ENCODE measurements around the gene BBS9. TPM values are rescaled to one million over a fixed set of nuclear protein-coding genes. Genes with fewer than 3 reads are reported as not detected.

BBS9 gene
- polyA plus RNA-seq, 1 donor from 2014 or later = 9.8 TPM

DNA sequence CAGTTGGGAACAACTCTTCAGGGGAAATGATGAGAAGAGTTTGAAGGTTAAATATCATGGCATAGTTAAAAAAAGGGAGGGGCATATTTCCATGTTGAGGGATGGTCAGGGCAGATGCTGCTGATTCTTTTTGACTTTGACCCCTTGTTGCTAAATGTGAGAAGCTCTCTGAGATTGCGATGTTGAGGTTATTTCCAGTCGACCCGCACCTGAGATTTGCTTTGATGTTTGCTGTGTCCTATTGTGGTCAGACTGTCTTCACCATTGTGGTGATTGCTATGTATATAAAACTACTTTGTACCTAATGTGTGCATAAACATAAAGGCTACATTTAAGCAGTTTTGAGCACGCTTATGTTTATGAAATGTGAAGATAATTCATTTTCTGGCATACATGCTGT, 90.9 kb downstream of the BBS9 start:
- H2AFZ ChIP-seq (ENCODE audit: low read depth, low read length) = no peak overlapping the region
- no peak overlapping the region for H3K4me3 ChIP-seq (ENCODE audit: low read length)
- no peak overlapping the region for H3K4me2 ChIP-seq (ENCODE audit: low read length)
- no peak overlapping the region for H3K27ac ChIP-seq (ENCODE audit: low read length)
- H4K20me1 ChIP-seq (ENCODE audit: insufficient read depth) = no peaks in the 10 kb centered on the region
- no peak for TF ChIP-seq EZH2 (IDR thresholded peaks at IDR 0.05; ENCODE audit: borderline replicate concordance, insufficient read depth, low read length, poor library complexity, severe bottlenecking)
- no peaks in the 10 kb centered on the region for H3K79me2 ChIP-seq (replicated peaks; ENCODE audit: insufficient read depth, low read length)
- no peaks in the 10 kb centered on the region for H3K9me3 ChIP-seq (ENCODE audit: low read length)
- H3K36me3 ChIP-seq (ENCODE audit: insufficient read depth, low read length) = no peaks in the 10 kb centered on the region
- H3K9ac ChIP-seq (ENCODE audit: low read length) = no peak overlapping the region
- no peaks in the 10 kb centered on the region for H3K27me3 ChIP-seq (ENCODE audit: insufficient read depth, low read depth, low read length)
- H3K9me2 ChIP-seq (ENCODE audit: insufficient read depth, low read length) = no peaks in the 10 kb centered on the region
- no peaks in the 10 kb centered on the region for H3F3A ChIP-seq (ENCODE audit: insufficient read depth, low read length, poor library complexity, severe bottlenecking)

DNA sequence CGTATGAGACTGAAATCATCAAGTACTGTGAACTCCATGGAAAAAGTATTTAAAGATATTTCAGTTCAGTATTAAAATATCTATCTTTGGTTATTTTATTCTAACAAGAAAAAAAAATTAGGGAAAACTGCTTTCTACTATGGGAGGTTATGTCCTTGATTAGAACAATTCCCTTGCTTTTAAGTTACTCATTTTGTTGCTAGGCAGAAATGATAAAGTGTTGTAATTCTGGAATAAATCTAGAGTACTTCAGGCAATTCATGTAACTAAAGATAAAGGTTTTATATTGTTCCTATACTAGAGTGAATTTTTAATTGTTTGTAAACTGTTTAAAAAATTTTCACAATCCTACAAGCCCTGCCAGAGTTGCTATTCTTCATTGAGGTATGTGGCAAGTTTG, 92.0 kb downstream of the BBS9 start:
- Histone ChIP-seq H3K4me3 (ENCODE audit: low read length) (no peak overlapping the region), H4K20me1 (ENCODE audit: insufficient read depth) (no peaks in the 10 kb centered on the region), H3F3A (ENCODE audit: insufficient read depth, low read length, poor library complexity, severe bottlenecking) (no peaks in the 10 kb centered on the region), H2AFZ (ENCODE audit: low read depth, low read length) (no peak overlapping the region), H3K79me2 (replicated peaks; ENCODE audit: insufficient read depth, low read length) (no peaks in the 10 kb centered on the region), H3K9me3 (ENCODE audit: low read length) (no peaks in the 10 kb centered on the region), H3K36me3 (ENCODE audit: insufficient read depth, low read length) (no peaks in the 10 kb centered on the region), H3K27me3 (ENCODE audit: insufficient read depth, low read depth, low read length) (no peaks in the 10 kb centered on the region), H3K9me2 (ENCODE audit: insufficient read depth, low read length) (no peaks in the 10 kb centered on the region), H3K9ac (ENCODE audit: low read length) (no peak overlapping the region), H3K4me2 (ENCODE audit: low read length) (no peak overlapping the region), H3K27ac (ENCODE audit: low read length) (no peak overlapping the region)
- TF ChIP-seq, protein P1, sequence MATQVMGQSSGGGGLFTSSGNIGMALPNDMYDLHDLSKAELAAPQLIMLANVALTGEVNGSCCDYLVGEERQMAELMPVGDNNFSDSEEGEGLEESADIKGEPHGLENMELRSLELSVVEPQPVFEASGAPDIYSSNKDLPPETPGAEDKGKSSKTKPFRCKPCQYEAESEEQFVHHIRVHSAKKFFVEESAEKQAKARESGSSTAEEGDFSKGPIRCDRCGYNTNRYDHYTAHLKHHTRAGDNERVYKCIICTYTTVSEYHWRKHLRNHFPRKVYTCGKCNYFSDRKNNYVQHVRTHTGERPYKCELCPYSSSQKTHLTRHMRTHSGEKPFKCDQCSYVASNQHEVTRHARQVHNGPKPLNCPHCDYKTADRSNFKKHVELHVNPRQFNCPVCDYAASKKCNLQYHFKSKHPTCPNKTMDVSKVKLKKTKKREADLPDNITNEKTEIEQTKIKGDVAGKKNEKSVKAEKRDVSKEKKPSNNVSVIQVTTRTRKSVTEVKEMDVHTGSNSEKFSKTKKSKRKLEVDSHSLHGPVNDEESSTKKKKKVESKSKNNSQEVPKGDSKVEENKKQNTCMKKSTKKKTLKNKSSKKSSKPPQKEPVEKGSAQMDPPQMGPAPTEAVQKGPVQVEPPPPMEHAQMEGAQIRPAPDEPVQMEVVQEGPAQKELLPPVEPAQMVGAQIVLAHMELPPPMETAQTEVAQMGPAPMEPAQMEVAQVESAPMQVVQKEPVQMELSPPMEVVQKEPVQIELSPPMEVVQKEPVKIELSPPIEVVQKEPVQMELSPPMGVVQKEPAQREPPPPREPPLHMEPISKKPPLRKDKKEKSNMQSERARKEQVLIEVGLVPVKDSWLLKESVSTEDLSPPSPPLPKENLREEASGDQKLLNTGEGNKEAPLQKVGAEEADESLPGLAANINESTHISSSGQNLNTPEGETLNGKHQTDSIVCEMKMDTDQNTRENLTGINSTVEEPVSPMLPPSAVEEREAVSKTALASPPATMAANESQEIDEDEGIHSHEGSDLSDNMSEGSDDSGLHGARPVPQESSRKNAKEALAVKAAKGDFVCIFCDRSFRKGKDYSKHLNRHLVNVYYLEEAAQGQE (IDR thresholded peaks at IDR 0.05; ENCODE audit: borderline replicate concordance) = no peak
- TF ChIP-seq POLR2AphosphoS5 (IDR thresholded peaks at IDR 0.05) = no peak
- no peak for TF ChIP-seq RAD21 (conservative IDR thresholded peaks at IDR 0.05)
- no peak for TF ChIP-seq SMC3 (conservative IDR thresholded peaks at IDR 0.05; ENCODE audit: poor library complexity)
- no peak for TF ChIP-seq EZH2 (IDR thresholded peaks at IDR 0.05; ENCODE audit: borderline replicate concordance, insufficient read depth, low read length, poor library complexity, severe bottlenecking)
- TF ChIP-seq, protein P2, sequence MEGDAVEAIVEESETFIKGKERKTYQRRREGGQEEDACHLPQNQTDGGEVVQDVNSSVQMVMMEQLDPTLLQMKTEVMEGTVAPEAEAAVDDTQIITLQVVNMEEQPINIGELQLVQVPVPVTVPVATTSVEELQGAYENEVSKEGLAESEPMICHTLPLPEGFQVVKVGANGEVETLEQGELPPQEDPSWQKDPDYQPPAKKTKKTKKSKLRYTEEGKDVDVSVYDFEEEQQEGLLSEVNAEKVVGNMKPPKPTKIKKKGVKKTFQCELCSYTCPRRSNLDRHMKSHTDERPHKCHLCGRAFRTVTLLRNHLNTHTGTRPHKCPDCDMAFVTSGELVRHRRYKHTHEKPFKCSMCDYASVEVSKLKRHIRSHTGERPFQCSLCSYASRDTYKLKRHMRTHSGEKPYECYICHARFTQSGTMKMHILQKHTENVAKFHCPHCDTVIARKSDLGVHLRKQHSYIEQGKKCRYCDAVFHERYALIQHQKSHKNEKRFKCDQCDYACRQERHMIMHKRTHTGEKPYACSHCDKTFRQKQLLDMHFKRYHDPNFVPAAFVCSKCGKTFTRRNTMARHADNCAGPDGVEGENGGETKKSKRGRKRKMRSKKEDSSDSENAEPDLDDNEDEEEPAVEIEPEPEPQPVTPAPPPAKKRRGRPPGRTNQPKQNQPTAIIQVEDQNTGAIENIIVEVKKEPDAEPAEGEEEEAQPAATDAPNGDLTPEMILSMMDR (IDR thresholded peaks at IDR 0.05; ENCODE audit: poor library complexity, severe bottlenecking) = no peak
- no peak for TF ChIP-seq MXI1 (conservative IDR thresholded peaks at IDR 0.05; ENCODE audit: poor library complexity, severe bottlenecking)
- TF ChIP-seq EP300 (conservative IDR thresholded peaks at IDR 0.05; ENCODE audit: poor library complexity, severe bottlenecking) = no peak
- TF ChIP-seq TAF1 (IDR thresholded peaks at IDR 0.05; ENCODE audit: low read depth) = no peak

DNA sequence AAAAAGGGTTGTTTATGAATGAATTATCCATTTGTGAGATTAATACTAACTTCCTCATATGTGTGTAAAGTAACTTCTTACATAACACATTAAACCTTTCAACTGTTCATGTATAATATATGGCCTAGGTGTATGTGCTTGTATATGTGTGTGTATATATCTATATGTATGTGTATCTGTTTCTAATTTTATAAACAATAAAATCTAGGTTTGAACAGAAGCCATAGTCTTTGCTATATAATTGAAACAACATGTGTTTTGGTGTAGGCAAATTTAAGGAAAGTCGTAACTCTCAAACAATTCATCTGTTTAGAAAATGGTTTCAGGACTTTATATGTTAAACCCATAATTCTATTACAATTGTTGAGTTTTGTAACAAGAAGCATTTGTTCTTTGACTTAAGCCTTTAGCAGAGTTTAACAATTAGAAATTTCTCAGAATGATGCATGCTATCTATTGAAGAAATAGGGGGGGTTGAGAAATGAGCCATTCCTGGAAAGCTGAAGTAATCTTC, 103.3 kb downstream of the BBS9 start:
- Histone ChIP-seq H3K9me3 (ENCODE audit: low read length) (no peaks in the 10 kb centered on the region), H3K4me3 (ENCODE audit: low read length) (no peak overlapping the region), H3K4me2 (ENCODE audit: low read length) (no peak overlapping the region), H3K9me2 (ENCODE audit: insufficient read depth, low read length) (no peaks in the 10 kb centered on the region), H3K27ac (ENCODE audit: low read length) (no peak overlapping the region), H3F3A (ENCODE audit: insufficient read depth, low read length, poor library complexity, severe bottlenecking) (no peaks in the 10 kb centered on the region), H4K20me1 (ENCODE audit: insufficient read depth) (no peaks in the 10 kb centered on the region), H3K27me3 (ENCODE audit: insufficient read depth, low read depth, low read length) (no peaks in the 10 kb centered on the region), H2AFZ (ENCODE audit: low read depth, low read length) (no peak overlapping the region), H3K9ac (ENCODE audit: low read length) (no peak overlapping the region), H3K36me3 (ENCODE audit: insufficient read depth, low read length) (no peaks in the 10 kb centered on the region), H3K79me2 (replicated peaks; ENCODE audit: insufficient read depth, low read length) (no peaks in the 10 kb centered on the region)
- TF ChIP-seq, protein P1 (IDR thresholded peaks at IDR 0.05; ENCODE audit: borderline replicate concordance) = no peak
- TF ChIP-seq EP300 (conservative IDR thresholded peaks at IDR 0.05; ENCODE audit: poor library complexity, severe bottlenecking) (no peak), RAD21 (conservative IDR thresholded peaks at IDR 0.05) (no peak), TAF1 (IDR thresholded peaks at IDR 0.05; ENCODE audit: low read depth) (no peak), MXI1 (conservative IDR thresholded peaks at IDR 0.05; ENCODE audit: poor library complexity, severe bottlenecking) (no peak), SMC3 (conservative IDR thresholded peaks at IDR 0.05; ENCODE audit: poor library complexity) (no peak), EZH2 (IDR thresholded peaks at IDR 0.05; ENCODE audit: borderline replicate concordance, insufficient read depth, low read length, poor library complexity, severe bottlenecking) (no peak), POLR2AphosphoS5 (IDR thresholded peaks at IDR 0.05) (no peak)
- TF ChIP-seq, protein P2 (IDR thresholded peaks at IDR 0.05; ENCODE audit: poor library complexity, severe bottlenecking) = no peak

Measured in neural cell (in vitro differentiated cells).